ENCODE data around the gene LIPC.

DNA sequence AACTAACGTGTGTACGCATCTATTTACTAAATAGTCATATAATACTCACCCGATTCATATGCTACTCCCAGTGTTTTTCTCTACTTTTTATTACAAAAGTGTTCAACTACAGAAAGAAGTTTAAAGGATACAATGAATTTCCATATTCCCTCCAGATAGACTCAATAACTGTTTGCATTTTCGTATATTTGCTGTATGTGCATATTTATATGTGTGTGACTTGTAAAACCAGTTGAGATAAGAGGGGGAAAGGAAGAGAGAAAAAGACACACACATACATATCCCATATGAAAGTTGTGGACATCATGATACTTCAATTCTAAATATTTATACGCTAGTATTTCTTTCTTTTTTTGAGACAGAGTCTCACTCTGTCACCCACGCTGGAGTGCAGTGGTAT, 14.1 kb downstream of the LIPC start:
- TF ChIP-seq, protein P1, sequence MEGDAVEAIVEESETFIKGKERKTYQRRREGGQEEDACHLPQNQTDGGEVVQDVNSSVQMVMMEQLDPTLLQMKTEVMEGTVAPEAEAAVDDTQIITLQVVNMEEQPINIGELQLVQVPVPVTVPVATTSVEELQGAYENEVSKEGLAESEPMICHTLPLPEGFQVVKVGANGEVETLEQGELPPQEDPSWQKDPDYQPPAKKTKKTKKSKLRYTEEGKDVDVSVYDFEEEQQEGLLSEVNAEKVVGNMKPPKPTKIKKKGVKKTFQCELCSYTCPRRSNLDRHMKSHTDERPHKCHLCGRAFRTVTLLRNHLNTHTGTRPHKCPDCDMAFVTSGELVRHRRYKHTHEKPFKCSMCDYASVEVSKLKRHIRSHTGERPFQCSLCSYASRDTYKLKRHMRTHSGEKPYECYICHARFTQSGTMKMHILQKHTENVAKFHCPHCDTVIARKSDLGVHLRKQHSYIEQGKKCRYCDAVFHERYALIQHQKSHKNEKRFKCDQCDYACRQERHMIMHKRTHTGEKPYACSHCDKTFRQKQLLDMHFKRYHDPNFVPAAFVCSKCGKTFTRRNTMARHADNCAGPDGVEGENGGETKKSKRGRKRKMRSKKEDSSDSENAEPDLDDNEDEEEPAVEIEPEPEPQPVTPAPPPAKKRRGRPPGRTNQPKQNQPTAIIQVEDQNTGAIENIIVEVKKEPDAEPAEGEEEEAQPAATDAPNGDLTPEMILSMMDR (IDR thresholded peaks at IDR 0.05): no peak
- TF ChIP-seq POLR2AphosphoS5 (IDR thresholded peaks at IDR 0.05) (no peak), POLR2A (IDR thresholded peaks at IDR 0.05) (no peak)
